OCI-LY7 (cell line): ENCODE data around the gene SBF1. TPM values are rescaled to one million over a fixed set of nuclear protein-coding genes. Genes with fewer than 3 reads are reported as not detected.

Source experiments
- BruUV-seq: library from RNA; stranded (reverse); fragments of 400-500 nt; replicated peaks from 2 replicates; lab custom pipeline; 2021; lab: Mats Ljungman, UMichigan
- CTCF ChIA-PET: fragments of 300-600 bp; sonication (Branson Sonifier 250); formaldehyde crosslinking; loops from one replicate; lab custom pipeline; 2022; ENCODE audit warnings: antibody characterized with exemption; ENCODE audit not compliant: unreplicated experiment; lab: Charles Lee
- POLR2A ChIA-PET: fragments of 300-600 bp; sonication (Branson Sonifier 250); formaldehyde crosslinking; loops from one replicate; lab custom pipeline; 2022; ENCODE audit warnings: antibody characterized with exemption; lab: Charles Lee
- DNase-seq: peaks from one replicate; pipeline ENCODE4 v3.0.0-alpha.2; 2015; ENCODE audit warnings: low spot score
- H2AFZ ChIP-seq: fragments of 200-600 bp; sonication (generic), shearing (Covaris generic); 2 replicates; pipeline ENCODE4 v1.6.1; 2014; ENCODE audit warnings: mild to moderate bottlenecking, antibody characterized with exemption, low read length, moderate library complexity
- H3K27ac ChIP-seq: fragments of 200-600 bp; sonication (generic); 2 replicates; pipeline ENCODE4 v1.5.1; 2014; ENCODE audit warnings: mixed run types, low read depth, mild to moderate bottlenecking, moderate library complexity, low read length, inconsistent platforms; ENCODE audit not compliant: poor library complexity, severe bottlenecking
- H3K36me3 ChIP-seq: fragments of 200-600 bp; sonication (generic); 2 replicates; pipeline ENCODE4 v1.6.1; 2014; ENCODE audit warnings: mild to moderate bottlenecking, antibody characterized with exemption, low read length, moderate library complexity, mixed read lengths; ENCODE audit not compliant: insufficient read depth
- H3K4me1 ChIP-seq: fragments of 200-600 bp; sonication (generic); 2 replicates; pipeline ENCODE4 v1.5.1; 2014; ENCODE audit warnings: mild to moderate bottlenecking, low read length; ENCODE audit not compliant: insufficient read depth, poor library complexity, severe bottlenecking
- H3K4me2 ChIP-seq: fragments of 200-600 bp; sonication (generic); 2 replicates; pipeline ENCODE4 v1.6.1; 2014; ENCODE audit warnings: mild to moderate bottlenecking, low read length
- H3K4me3 ChIP-seq: fragments of 200-600 bp; sonication (generic); 2 replicates; pipeline ENCODE4 v1.5.1; 2014; ENCODE audit warnings: mild to moderate bottlenecking, low read depth, low read length; ENCODE audit not compliant: poor library complexity, severe bottlenecking
- H3K79me2 ChIP-seq: fragments of 200-600 bp; sonication (generic); 2 replicates; pipeline ENCODE4 v1.6.1; 2016; ENCODE audit warnings: low read depth, mild to moderate bottlenecking, low read length, moderate library complexity, mixed read lengths; ENCODE audit not compliant: insufficient read depth
- H3K9me2 ChIP-seq: fragments of 200-600 bp; sonication (generic); 2 replicates; pipeline ENCODE4 v1.6.1; 2016; ENCODE audit warnings: mild to moderate bottlenecking, low read length, mixed read lengths; ENCODE audit not compliant: insufficient read depth
- H3K9me3 ChIP-seq: fragments of 200-600 bp; sonication (generic); 2 replicates; pipeline ENCODE4 v1.6.1; 2014; ENCODE audit warnings: mild to moderate bottlenecking, mixed run types, low read length, mixed read lengths
- H4K20me1 ChIP-seq: fragments of 200-600 bp; sonication (generic); 2 replicates; pipeline ENCODE4 v1.6.1; 2014; ENCODE audit warnings: mild to moderate bottlenecking, antibody characterized with exemption, low read length, moderate library complexity, mixed read lengths; ENCODE audit not compliant: insufficient read depth
- CTCF ChIP-seq: fragments of 200-600 bp; sonication (generic); conservative IDR thresholded peaks from 2 replicates; pipeline ENCODE4 v1.5.1; 2014; ENCODE audit warnings: mild to moderate bottlenecking, antibody characterized with exemption, low read length, moderate library complexity, mixed read lengths
- EZH2phosphoT487 ChIP-seq: fragments of 200-600 bp; sonication (generic); IDR thresholded peaks from 2 replicates; pipeline ENCODE4 v1.6.1; 2018; ENCODE audit warnings: low read depth, borderline replicate concordance, mild to moderate bottlenecking, mixed run types, antibody characterized with exemption, low read length, moderate library complexity, mixed read lengths
- intact Hi-C: fragments of 100-400 bp; cut with micrococcal nuclease; formaldehyde crosslinking; loops from one replicate; pipeline ENCODE4 v1.10.0; 2022; ENCODE audit not compliant: unreplicated experiment
- total RNA-seq, 2 experiments: library from RNA; depleted of rRNA in 1 of 2; stranded (reverse); fragments of >200 nt in 1 of 2; shearing (Covaris generic) in 1 of 2; gene quantifications; 2 replicates each; pipeline ENCODE4 v1.2.3, GENCODE V29; 2014 to 2022

The SBF1 gene
- total RNA-seq, 2 experiments from 2014 or later, result 177 to 181 TPM

DNA sequence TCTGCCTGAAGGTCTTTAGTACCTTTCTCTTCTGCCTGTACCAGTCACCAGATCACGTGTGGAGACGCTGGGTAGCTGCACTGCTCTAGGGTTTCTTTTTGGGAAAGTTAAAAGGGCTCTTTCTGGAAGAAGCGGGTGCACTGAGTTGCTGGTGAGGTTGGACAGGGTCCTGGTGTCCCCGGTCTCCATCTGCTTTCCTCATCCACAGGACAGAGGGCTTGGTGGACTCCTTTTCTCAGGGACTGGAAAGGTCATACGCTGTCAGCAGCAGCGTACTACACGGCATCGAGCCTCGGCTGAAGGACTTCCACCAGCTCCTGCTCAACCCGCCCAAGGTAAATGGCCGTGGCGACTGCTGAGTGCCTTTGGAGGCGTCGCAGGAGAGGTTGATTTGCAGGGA, 52.8 kb downstream of the SBF1 start:
- Histone ChIP-seq H3K27ac (no peak overlapping the region), H3K9me3 (no peaks in the 10 kb centered on the region), H2AFZ (no peak overlapping the region), H3K4me3 (no peak overlapping the region), H4K20me1 (no peaks in the 10 kb centered on the region), H3K4me2 (no peak overlapping the region), H3K9me2 (no peaks in the 10 kb centered on the region), H3K36me3 (peaks cover 86% of the 10 kb centered on the region), H3K79me2 (no peaks in the 10 kb centered on the region), H3K4me1 (no peaks in the 10 kb centered on the region)
- ChIA-PET POLR2A (interaction anchor here (0.6 kb wide), 1 partner anchor 20 kb away, joined by 3 read pairs; no protein-coding TSS in a partner anchor), CTCF (no interaction called here)
- no TSS peak for BruUV-seq
- intact Hi-C loops, result no loop called here
- TF ChIP-seq CTCF, result no peak
- TF ChIP-seq EZH2phosphoT487, result no peak
- no peak for DNase-seq

- intact Hi-C loops, result no loop called here
- no peaks in the 10 kb centered on the region for H3K4me1 ChIP-seq
- ChIA-PET POLR2A (no interaction called here), CTCF (no interaction called here)
- H3K4me2 ChIP-seq, result no peak overlapping the region
- H4K20me1 ChIP-seq, result no peaks in the 10 kb centered on the region
- no peak overlapping the region for H3K4me3 ChIP-seq
- H3K27ac ChIP-seq, result no peak overlapping the region
- no peaks in the 10 kb centered on the region for H3K9me2 ChIP-seq
- no peaks in the 10 kb centered on the region for H3K9me3 ChIP-seq
- H3K79me2 ChIP-seq, result no peaks in the 10 kb centered on the region
- peaks cover 90% of the 10 kb centered on the region for H3K36me3 ChIP-seq
- no peak overlapping the region for H2AFZ ChIP-seq
- no peak for TF ChIP-seq EZH2phosphoT487
- TF ChIP-seq CTCF, result no peak
- BruUV-seq, result no TSS peak
- DNase-seq, result no peak
These were observed 54.3 kb downstream of the SBF1 start for GRCh38 chr22:50420581-50420980.

DNA sequence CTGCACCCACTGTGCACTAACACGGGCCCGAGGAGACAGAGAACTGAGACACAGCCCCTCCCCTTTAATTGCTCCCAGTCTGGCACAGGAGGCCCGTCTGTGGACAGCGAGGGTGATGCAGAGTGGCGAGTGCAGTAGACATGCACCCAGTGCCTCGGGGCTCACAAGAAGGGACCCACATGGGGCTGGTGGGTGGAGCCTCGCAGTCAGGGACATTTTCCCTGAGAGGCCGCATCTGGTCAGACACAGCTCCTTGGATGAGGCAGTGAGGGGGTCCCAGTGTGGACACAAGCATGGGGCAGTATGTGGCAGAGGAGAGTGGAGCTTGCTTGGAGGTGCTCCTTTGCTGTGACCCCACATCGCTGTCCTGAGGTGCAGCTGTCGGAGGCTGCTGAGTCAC, 54.8 kb downstream of the SBF1 start:
- Histone ChIP-seq H3K9me3 (no peaks in the 10 kb centered on the region), H3K79me2 (no peaks in the 10 kb centered on the region), H3K4me2 (no peak overlapping the region), H3K4me1 (no peaks in the 10 kb centered on the region), H3K27ac (no peak overlapping the region), H2AFZ (no peak overlapping the region), H3K36me3 (peaks cover 90% of the 10 kb centered on the region), H4K20me1 (no peaks in the 10 kb centered on the region), H3K9me2 (no peaks in the 10 kb centered on the region), H3K4me3 (no peak overlapping the region)
- no peak for TF ChIP-seq EZH2phosphoT487
- no peak for TF ChIP-seq CTCF
- ChIA-PET POLR2A (no interaction called here), CTCF (no interaction called here)
- no TSS peak for BruUV-seq
- no peak for DNase-seq
- intact Hi-C loops, result no loop called here
